Osteocyte (in vitro differentiated cells): Measurements from ENCODE around the gene FAM181A. TPM values are rescaled to one million over a fixed set of nuclear protein-coding genes. Genes with fewer than 3 reads are reported as not detected.

Experiments
- DNase-seq: peaks from one replicate; pipeline ENCODE4 v3.0.0; 2021; ENCODE audit warnings: mixed read lengths; ENCODE audit not compliant: unreplicated experiment; ENCODE audit errors: extremely low spot score
- H3K27ac Mint-ChIP-seq: one replicate; pipeline ENCODE4 v1.8.0; 2021; ENCODE audit warnings: mild to moderate bottlenecking, mixed read lengths; ENCODE audit not compliant: unreplicated experiment
- H3K27me3 Mint-ChIP-seq: one replicate; pipeline ENCODE4 v1.8.0; 2021; ENCODE audit warnings: mixed read lengths; ENCODE audit not compliant: unreplicated experiment
- H3K36me3 Mint-ChIP-seq: one replicate; pipeline ENCODE4 v1.8.0; 2021; ENCODE audit warnings: mixed read lengths; ENCODE audit not compliant: unreplicated experiment
- H3K4me1 Mint-ChIP-seq: one replicate; pipeline ENCODE4 v1.8.0; 2021; ENCODE audit warnings: mixed read lengths; ENCODE audit not compliant: unreplicated experiment
- H3K4me3 Mint-ChIP-seq: one replicate; pipeline ENCODE4 v1.8.0; 2021; ENCODE audit warnings: mild to moderate bottlenecking, moderate library complexity, mixed read lengths; ENCODE audit not compliant: unreplicated experiment
- H3K9me3 Mint-ChIP-seq: one replicate; pipeline ENCODE4 v1.8.0; 2021; ENCODE audit warnings: mixed read lengths; ENCODE audit not compliant: unreplicated experiment
- CTCF ChIP-seq: fragments of 200-600 bp; sonication (generic); IDR thresholded peaks from 2 replicates; pipeline ENCODE4 v1.5.0; 2021; ENCODE audit warnings: antibody characterized with exemption, mild to moderate bottlenecking, moderate library complexity
- total RNA-seq: library from RNA; stranded (reverse); gene quantifications from 2 replicates; pipeline ENCODE4 v1.2.1, GENCODE V29; 2021

Gene FAM181A
- total RNA-seq, 1 donor from 2014 or later: not detected

- H3K27me3 Mint-ChIP-seq: peaks cover 25% of the 10 kb centered on the region
- no peak overlapping the region for H3K4me3 Mint-ChIP-seq
- H3K4me1 Mint-ChIP-seq: peaks cover 50% of the 10 kb centered on the region
- H3K36me3 Mint-ChIP-seq: no peaks in the 10 kb centered on the region
- no peaks in the 10 kb centered on the region for H3K9me3 Mint-ChIP-seq
- TF ChIP-seq CTCF: no peak
- no peak for DNase-seq
- no peak overlapping the region for H3K27ac Mint-ChIP-seq
Measured at GRCh38 chr14:93945070-93945399, 17.9 kb downstream of the FAM181A start.

- H3K9me3 Mint-ChIP-seq: no peaks in the 10 kb centered on the region
- no peak overlapping the region for H3K27ac Mint-ChIP-seq
- peaks cover 51% of the 10 kb centered on the region for H3K4me1 Mint-ChIP-seq
- peaks cover 25% of the 10 kb centered on the region for H3K27me3 Mint-ChIP-seq
- no peaks in the 10 kb centered on the region for H3K36me3 Mint-ChIP-seq
- no peak overlapping the region for H3K4me3 Mint-ChIP-seq
- DNase-seq: no peak
- TF ChIP-seq CTCF: no peak
Measured at GRCh38 chr14:93946104-93946503, 19.0 kb downstream of the FAM181A start.

- H3K4me1 Mint-ChIP-seq: peaks cover 49% of the 10 kb centered on the region
- no peak for DNase-seq
- peaks cover 25% of the 10 kb centered on the region for H3K27me3 Mint-ChIP-seq
- no peaks in the 10 kb centered on the region for H3K9me3 Mint-ChIP-seq
- no peak overlapping the region for H3K27ac Mint-ChIP-seq
- TF ChIP-seq CTCF: no peak
- H3K4me3 Mint-ChIP-seq: no peak overlapping the region
- H3K36me3 Mint-ChIP-seq: no peaks in the 10 kb centered on the region
Measured at GRCh38 chr14:93946541-93947090, 19.5 kb downstream of the FAM181A start.

GRCh38 chr14:93947282-93947681, 20.1 kb downstream of the FAM181A start:
- DNase-seq: no peak
- no peak overlapping the region for H3K4me3 Mint-ChIP-seq
- TF ChIP-seq CTCF: no peak
- H3K27me3 Mint-ChIP-seq: peaks cover 25% of the 10 kb centered on the region
- H3K4me1 Mint-ChIP-seq: peaks cover 46% of the 10 kb centered on the region
- H3K9me3 Mint-ChIP-seq: no peaks in the 10 kb centered on the region
- no peak overlapping the region for H3K27ac Mint-ChIP-seq
- no peaks in the 10 kb centered on the region for H3K36me3 Mint-ChIP-seq

GRCh38 chr14:93949511-93950075, 22.4 kb downstream of the FAM181A start:
- H3K4me1 Mint-ChIP-seq: peaks cover 47% of the 10 kb centered on the region
- H3K27me3 Mint-ChIP-seq: peaks cover 19% of the 10 kb centered on the region
- no peaks in the 10 kb centered on the region for H3K36me3 Mint-ChIP-seq
- DNase-seq: no peak
- no peak overlapping the region for H3K27ac Mint-ChIP-seq
- H3K9me3 Mint-ChIP-seq: no peaks in the 10 kb centered on the region
- H3K4me3 Mint-ChIP-seq: no peak overlapping the region
- TF ChIP-seq CTCF: no peak
